GM12892 (cell line): ENCODE measurements around the gene LAGE3.

Experiments
- POLR2A ChIP-seq: IDR thresholded peaks from 2 replicates; pipeline ENCODE4 v1.6.1; 2011; ENCODE audit warnings: low read depth, low read length, control low read depth
- POLR2AphosphoS5 ChIP-seq: IDR thresholded peaks from 2 replicates; pipeline ENCODE4 v1.6.1; 2011; ENCODE audit warnings: low read depth, low read length, control low read depth
- TAF1 ChIP-seq: IDR thresholded peaks from 2 replicates; pipeline ENCODE4 v1.6.1; 2011; ENCODE audit warnings: low read depth, mild to moderate bottlenecking, control low read depth, low read length, borderline replicate concordance

DNA sequence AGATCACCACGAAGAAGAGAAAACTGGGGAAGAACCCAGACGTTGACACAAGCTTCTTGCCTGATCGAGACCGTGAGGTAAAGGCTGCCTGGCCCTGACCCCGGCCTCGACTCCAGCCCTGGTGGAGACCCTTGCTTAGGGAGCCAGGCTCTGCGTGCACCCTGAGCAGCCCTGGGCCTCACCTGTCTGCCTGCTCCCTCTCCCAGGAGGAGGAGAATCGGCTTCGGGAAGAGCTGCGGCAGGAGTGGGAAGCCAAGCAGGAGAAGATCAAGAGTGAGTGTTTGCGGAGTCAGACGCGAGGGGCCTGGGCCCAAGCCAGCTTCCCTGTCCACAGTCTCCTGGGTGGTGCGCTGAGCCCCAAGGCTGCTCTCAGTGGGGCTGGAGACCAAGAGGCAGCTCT lies 30.6 kb downstream of the LAGE3 start:
- TF ChIP-seq POLR2AphosphoS5 (no peak), POLR2A (no peak), TAF1 (no peak)
